COLO668 (cell line): ENCODE data around the gene EHBP1L1.
A peak's percentile ranks its signal among the peaks of the same experiment; 100 is the strongest.

Source experiments
- DNase-seq: peaks from one replicate; lab custom pipeline; 2025; ENCODE audit not compliant: unreplicated experiment; lab: John Stamatoyannopoulos, UW

EHBP1L1 gene

DNA sequence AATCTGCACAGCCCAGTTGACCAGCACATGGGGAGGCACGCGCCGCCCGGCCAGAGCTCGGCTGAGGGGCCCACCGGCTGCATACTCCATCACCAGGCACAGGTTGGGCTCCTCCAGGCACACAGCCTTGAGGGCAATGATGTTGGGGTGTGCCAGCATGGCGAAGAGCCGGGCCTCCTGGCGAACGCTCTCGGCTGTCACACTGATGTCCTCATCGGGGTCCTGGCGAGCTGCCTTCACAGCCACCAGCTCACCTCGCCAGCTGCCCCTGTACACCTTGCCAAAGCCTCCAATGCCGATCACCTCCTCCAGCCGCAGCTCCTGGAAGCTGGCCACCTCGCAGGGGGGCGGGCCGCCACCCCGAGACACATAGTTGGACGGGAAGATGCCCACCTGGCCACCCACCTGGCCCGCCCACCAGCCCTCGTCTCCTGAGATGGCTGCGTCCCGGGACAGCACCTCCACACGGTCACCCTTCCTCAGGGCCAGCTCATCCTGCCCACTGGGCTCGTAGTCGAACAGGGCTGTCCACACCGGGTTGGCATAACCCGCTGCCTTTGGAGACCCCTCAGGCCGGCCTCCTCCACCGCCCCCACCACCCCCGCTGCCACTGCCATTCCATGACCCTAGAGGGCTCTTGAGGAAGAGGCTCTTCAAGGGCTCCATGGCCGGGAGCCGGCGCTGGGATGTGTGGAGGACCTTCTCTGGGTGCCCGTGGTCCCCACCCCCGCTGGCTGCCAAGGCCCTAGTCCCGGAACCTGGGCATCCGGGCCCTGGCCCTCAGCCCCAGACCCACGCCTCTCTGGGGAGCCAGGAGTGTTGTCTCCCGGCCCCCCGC is 37.5 kb downstream of the EHBP1L1 start:
- peak; percentile 46 for DNase-seq

GRCh38 chr11:65615229-65615949 is 39.5 kb downstream of the EHBP1L1 start, which contains the start of gene PCNX3:
PCNX3 (plus strand) TSS chr11:65615776; CDS start chr11:65616312, 536 bp downstream.
- DNase-seq, result peak; percentile 100

- peak; percentile 53 for DNase-seq
Measured at GRCh38 chr11:65615950-65616574, 40.2 kb downstream of the EHBP1L1 start.

DNA sequence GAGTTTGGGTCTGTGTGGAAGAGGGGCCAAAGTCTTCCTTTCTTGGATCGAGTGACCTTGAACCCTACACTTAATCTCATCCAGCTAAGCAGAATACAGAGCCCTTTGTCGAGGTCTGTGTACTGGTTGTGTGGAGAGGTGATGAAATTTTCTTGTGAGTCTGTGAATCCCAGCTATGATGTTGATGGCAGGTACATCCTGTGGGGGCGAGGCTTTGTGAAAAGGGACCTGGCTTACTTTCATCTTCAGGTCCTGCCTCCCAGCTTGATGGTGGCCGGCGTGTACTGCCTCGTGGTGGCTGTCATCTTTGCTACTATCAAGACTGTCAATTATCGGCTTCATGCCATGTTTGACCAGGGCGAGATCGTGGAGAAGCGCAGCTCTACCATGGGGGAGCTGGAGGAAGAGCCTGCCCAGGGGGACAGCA is 40.7 kb downstream of the EHBP1L1 start:
- no peak for DNase-seq

DNA sequence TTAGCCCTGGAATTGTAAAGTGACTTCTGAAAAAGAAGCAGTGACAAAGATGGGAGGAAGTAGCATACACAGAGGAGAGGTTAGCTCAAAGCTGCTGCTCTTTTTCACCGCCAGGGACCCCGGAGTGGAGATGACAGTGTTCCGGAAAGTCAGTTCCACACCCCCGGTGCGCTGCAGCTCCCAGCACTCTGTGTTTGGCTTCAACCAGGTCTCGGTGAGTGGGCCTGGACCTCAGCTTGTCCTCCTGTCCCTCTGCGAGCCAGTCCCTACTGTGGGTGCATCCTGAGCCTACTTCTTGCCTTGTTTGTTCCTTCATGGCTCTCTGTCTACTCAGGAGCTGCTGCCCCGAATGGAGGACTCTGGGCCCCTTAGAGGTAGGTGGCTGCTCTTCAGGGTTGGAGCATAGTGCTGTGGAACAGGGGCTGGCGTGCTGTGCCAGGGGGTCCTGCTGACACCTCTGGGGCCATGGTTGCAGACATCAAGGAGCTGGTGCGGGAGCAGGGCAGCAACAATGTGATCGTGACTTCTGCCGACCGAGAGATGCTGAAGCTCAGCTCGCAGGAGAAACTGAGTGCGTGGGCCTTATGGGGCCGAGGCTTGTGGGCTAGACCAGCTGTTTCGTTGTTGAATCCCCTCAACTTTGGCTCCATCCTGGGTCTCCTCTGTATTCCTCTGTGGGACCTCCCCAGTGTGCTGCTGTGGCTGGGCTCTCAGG is 41.4 kb downstream of the EHBP1L1 start:
- no peak for DNase-seq

- DNase-seq, result no peak
Measured at GRCh38 chr11:65617990-65618751, 42.3 kb downstream of the EHBP1L1 start.

- DNase-seq, result no peak
Measured at GRCh38 chr11:65618763-65619162, 42.9 kb downstream of the EHBP1L1 start.

DNA sequence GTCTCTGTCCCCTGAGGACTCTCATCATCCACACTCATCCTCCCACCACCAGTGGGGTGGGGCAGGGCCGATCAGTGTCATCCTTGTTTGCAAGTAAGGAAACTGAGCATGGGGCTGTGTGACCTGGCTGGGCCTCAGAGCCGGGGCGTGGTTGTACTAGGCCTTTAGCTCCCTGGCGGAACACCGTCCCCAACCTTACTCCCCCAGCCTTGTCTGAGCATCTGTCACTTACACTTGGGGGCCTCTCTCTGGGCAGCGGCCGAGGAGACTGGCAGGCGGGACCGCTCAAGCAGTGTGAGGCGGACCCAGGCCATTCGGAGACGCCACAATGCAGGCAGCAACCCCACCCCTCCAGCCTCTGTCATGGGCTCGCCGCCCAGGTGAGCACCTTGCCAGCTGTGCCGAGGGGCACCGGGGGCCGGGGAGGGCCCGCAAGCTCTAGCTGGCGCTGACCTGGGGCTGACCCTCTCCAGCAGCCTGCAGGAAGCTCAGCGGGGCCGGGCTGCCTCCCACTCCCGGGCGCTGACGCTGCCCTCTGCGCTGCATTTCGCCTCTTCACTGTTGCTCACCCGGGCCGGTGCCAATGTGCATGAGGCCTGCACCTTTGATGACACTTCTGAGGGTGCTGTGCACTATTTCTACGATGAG is 43.6 kb downstream of the EHBP1L1 start:
- DNase-seq, result no peak

- no peak for DNase-seq
Measured at GRCh38 chr11:65620666-65621065, 44.8 kb downstream of the EHBP1L1 start.

DNA sequence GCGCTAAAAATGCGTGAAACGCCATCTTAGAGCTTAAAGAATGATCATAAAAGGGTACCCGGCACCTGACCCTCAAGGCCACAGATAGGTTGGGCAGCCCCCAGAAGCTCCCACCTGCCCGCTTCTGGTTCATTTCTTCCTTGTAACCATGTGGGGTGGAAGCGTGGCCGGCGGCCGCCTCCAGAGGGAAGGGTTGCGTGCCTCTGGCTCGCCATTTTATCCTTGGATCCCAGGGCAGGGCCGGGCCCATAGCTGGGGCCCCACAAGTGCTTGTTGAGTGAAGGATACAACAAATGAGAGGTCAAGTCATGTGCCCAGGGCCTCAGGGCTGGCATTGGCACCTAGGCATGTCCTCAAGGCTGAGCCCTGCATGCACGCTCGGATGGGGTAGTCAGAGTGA is 45.6 kb downstream of the EHBP1L1 start:
- DNase-seq, result no peak

DNA sequence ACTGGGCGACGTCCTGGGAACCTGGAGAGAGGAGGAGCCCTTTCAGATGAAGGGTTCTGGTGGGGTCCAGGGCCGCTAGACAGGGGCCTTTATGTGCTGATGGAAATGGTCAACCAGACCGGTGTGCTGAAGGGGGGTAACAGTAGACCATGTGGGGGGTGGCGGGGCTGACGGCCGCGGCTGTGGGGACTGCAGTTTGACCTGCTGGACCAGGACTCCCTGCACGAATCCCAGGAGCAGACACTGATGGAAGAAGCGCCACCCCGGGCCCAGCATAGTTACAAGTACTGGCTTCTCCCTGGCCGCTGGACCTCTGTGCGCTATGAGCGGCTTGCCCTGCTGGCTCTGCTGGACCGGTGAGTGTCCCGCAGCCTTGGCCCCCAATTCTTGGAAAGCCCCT is 46.2 kb downstream of the EHBP1L1 start:
- no peak for DNase-seq

DNA sequence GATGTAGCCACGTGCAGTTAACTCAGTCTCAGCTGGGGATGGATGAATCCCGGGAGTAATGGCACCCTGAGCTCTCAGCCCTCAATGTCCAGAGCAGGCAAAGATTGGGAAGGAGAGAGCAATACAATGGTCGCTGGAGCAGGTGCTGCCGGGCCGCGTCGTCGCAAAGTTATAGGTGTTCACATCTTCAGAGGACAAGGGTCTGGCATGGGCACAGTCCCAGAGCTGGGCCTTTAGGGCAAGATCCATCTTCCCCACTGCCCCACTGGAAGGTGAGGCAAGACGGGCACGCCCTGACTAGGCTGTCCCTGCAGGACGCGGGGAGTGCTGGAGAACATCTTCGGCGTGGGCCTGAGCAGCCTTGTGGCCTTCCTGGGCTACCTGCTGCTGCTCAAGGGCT is 47.3 kb downstream of the EHBP1L1 start:
- no peak for DNase-seq

GRCh38 chr11:65623852-65624616 is 48.2 kb downstream of the EHBP1L1 start:
- DNase-seq, result no peak

DNA sequence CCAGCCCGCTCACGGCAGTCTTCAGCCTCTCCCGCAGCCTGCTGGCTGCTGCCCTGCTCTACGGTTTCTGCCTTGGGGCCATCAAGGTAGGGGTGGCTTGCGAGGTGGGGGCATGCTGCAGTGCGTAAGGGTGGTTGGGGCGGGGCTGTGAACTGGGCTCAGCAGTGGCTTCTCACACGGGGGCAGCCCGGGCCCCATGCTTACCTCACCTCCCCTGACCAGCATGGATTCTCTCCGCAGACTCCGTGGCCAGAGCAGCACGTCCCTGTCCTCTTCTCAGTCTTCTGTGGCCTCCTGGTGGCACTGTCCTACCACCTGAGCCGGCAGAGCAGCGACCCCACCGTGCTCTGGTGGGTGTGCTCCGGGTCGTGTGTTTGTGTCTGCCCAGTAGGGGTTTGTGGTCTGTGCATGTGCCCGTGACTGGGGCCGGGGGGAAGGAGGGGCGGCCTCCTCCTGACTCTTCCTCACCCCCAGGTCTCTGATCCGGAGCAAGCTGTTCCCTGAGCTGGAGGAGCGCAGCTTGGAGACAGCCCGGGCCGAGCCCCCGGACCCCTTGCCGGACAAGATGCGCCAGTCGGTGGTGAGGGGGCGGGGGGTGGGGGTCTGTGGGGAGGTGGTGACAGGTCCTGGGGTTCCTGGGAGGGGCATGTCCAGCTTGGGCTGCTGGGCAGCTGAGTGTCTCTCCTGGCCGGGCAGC is 49.2 kb downstream of the EHBP1L1 start:
- DNase-seq, result no peak

DNA sequence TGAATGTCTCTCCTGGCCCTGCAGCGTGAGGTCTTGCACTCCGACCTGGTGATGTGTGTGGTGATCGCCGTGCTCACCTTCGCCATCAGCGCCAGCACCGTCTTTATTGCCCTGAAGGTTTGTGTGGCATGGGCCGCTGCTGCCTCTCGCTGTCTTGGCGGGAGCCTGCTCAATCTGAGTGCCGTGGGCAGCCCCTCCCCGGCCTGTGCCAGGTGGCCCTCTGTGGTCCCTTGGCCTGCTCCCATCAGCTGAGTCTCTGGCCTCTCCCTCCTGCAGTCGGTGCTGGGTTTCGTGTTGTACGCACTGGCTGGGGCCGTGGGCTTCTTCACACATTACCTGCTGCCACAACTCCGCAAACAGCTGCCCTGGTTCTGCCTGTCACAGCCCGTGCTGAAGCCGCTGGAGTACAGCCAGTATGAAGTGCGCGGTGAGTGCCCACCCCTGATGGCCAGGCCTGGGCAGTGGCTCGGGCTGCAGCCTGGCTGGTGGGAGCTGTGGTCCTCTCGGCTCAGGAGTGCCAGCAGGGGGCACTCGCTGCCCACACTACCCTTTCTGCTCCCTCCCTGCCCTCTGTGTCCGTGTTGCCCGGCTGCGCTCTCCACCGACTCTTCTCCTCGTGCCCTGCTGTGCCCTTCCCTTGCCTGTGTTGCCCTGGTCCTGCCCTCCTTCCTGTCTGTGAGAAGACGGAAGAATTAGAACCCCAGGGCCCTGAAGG is 49.9 kb downstream of the EHBP1L1 start:
- DNase-seq, result peak; percentile 41

GRCh38 chr11:65627202-65627601 is 51.3 kb downstream of the EHBP1L1 start:
- DNase-seq, result no peak

DNA sequence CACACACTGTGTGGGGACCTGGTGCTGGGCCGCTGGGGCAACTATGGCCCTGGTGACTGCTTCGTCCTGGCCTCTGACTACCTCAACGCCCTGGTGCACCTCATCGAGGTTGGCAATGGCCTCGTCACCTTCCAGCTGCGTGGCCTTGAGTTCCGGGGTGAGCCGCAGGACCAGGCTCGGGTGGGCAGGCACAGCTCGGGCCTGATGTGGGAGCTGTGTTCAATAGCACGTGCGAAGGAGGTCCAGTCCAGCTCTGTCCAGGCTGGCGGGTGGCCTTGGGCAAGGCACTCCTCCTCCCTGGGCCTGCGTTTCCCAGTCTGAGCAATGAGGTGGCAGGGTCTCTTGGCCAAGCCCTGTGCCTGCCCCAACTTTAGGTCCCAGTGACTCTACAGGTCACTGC is 53.7 kb downstream of the EHBP1L1 start:
- no peak for DNase-seq

DNA sequence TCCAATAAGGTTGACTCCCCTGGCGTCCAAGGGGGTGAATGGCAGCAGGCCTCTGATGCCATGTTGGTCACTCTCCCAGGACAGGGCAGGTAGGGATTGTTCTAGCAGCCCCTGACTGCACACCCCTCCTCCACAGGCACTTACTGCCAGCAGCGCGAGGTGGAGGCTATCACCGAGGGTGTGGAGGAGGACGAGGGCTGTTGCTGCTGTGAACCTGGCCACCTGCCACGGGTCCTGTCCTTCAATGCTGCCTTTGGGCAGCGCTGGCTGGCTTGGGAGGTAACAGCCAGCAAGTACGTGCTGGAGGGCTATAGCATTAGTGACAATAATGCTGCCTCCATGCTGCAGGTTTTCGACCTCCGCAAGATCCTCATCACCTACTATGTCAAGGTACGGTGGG is 54.4 kb downstream of the EHBP1L1 start:
- no peak for DNase-seq
